ENCODE measurements around the gene RUVBL1. TPM values are rescaled to one million over a fixed set of nuclear protein-coding genes. Genes with fewer than 3 reads are reported as not detected.
A peak's percentile ranks its signal among the peaks of the same experiment; 100 is the strongest.

RUVBL1 gene
- total and polyA plus RNA-seq, 2 experiments from 2014 or later = 29.7 to 33.5 TPM

- Histone ChIP-seq H3K4me2 (peak overlapping the region; percentile 79), H4K20me1 (ENCODE audit: insufficient read depth, poor library complexity, severe bottlenecking) (peaks cover 42% of the 10 kb centered on the region), H3K4me3 (peak overlapping the region; percentile 73), H3K27me3 (no peaks in the 10 kb centered on the region), H3K36me3 (replicated peaks; ENCODE audit: insufficient read depth, low read depth) (no peaks in the 10 kb centered on the region), H2AFZ (no peak overlapping the region), H3K79me2 (peaks cover 59% of the 10 kb centered on the region), H3K9me3 (ENCODE audit: low read depth) (no peaks in the 10 kb centered on the region), H3K27ac (peak overlapping the region; percentile 8), H3K4me1 (ENCODE audit: insufficient read depth) (peaks cover 25% of the 10 kb centered on the region), H3K9me2 (replicated peaks; ENCODE audit: insufficient read depth) (no peaks in the 10 kb centered on the region)
- 66% methylated on average over 3 of the region's 3 CpGs for WGBS (ENCODE audit: low lambda C conversion rate, missing lambda C conversion rate)
- DNase-seq (ENCODE audit: low spot score) = peak; percentile 51
- no peak for TF ChIP-seq EZH2 (IDR thresholded peaks at IDR 0.05; ENCODE audit: borderline replicate concordance)
- no peak for TF ChIP-seq CTCF (IDR thresholded peaks at IDR 0.05; ENCODE audit: poor library complexity)
- TF ChIP-seq EZH2phosphoT487 (IDR thresholded peaks at IDR 0.05; ENCODE audit: low read depth, severe bottlenecking, unreplicated experiment) = no peak
These were observed 69.2 kb downstream of the RUVBL1 start for GRCh38 chr3:128054367-128054766.

- Histone ChIP-seq H3K27ac (peak overlapping the region; percentile 96), H3K9me2 (replicated peaks; ENCODE audit: insufficient read depth) (no peaks in the 10 kb centered on the region), H3K79me2 (peaks cover 57% of the 10 kb centered on the region), H3K4me2 (peak overlapping the region; percentile 79), H3K4me1 (ENCODE audit: insufficient read depth) (peaks cover 25% of the 10 kb centered on the region), H4K20me1 (ENCODE audit: insufficient read depth, poor library complexity, severe bottlenecking) (peaks cover 40% of the 10 kb centered on the region), H3K27me3 (no peaks in the 10 kb centered on the region), H3K36me3 (replicated peaks; ENCODE audit: insufficient read depth, low read depth) (no peaks in the 10 kb centered on the region), H3K9me3 (ENCODE audit: low read depth) (no peaks in the 10 kb centered on the region), H3K4me3 (peak overlapping the region; percentile 73), H2AFZ (no peak overlapping the region)
- no peak for DNase-seq (ENCODE audit: low spot score)
- TF ChIP-seq CTCF (IDR thresholded peaks at IDR 0.05; ENCODE audit: poor library complexity) (no peak), EZH2phosphoT487 (IDR thresholded peaks at IDR 0.05; ENCODE audit: low read depth, severe bottlenecking, unreplicated experiment) (no peak), EZH2 (IDR thresholded peaks at IDR 0.05; ENCODE audit: borderline replicate concordance) (no peak)
- WGBS (ENCODE audit: low lambda C conversion rate, missing lambda C conversion rate) = 68% methylated on average over 6 of the region's 6 CpGs
These were observed 70.0 kb downstream of the RUVBL1 start for GRCh38 chr3:128053614-128054013.

GRCh38 chr3:128052595-128053351 is 70.8 kb downstream of the RUVBL1 start:
- H4K20me1 ChIP-seq (ENCODE audit: insufficient read depth, poor library complexity, severe bottlenecking) = peaks cover 36% of the 10 kb centered on the region
- DNase-seq (ENCODE audit: low spot score) = peak; percentile 59
- TF ChIP-seq EZH2phosphoT487 (IDR thresholded peaks at IDR 0.05; ENCODE audit: low read depth, severe bottlenecking, unreplicated experiment) = no peak
- no peak for TF ChIP-seq CTCF (IDR thresholded peaks at IDR 0.05; ENCODE audit: poor library complexity)
- TF ChIP-seq EZH2 (IDR thresholded peaks at IDR 0.05; ENCODE audit: borderline replicate concordance) = no peak

More at GRCh38 chr3:128052595-128053351, 70.8 kb downstream of the RUVBL1 start:
- H3K9me3 ChIP-seq (ENCODE audit: low read depth) = no peaks in the 10 kb centered on the region
- peaks cover 25% of the 10 kb centered on the region for H3K4me1 ChIP-seq (ENCODE audit: insufficient read depth)
- no peaks in the 10 kb centered on the region for H3K36me3 ChIP-seq (replicated peaks; ENCODE audit: insufficient read depth, low read depth)
- H3K27ac ChIP-seq = peak overlapping the region; percentile 96
- no peaks in the 10 kb centered on the region for H3K27me3 ChIP-seq
- H3K4me3 ChIP-seq = peak overlapping the region; percentile 73
- WGBS (ENCODE audit: low lambda C conversion rate, missing lambda C conversion rate) = 2% methylated on average over 26 of the region's 33 CpGs
- peak overlapping the region; percentile 59 for H2AFZ ChIP-seq
- H3K79me2 ChIP-seq = peaks cover 51% of the 10 kb centered on the region
- no peaks in the 10 kb centered on the region for H3K9me2 ChIP-seq (replicated peaks; ENCODE audit: insufficient read depth)
- peak overlapping the region; percentile 79 for H3K4me2 ChIP-seq

Measured in hepatocyte (in vitro differentiated cells).